GM18861 (cell line): ENCODE measurements around the gene TNFRSF19.

Experiments
- ATAC-seq: cut with Tn5 transposase; IDR thresholded peaks from one replicate; pipeline ENCODE4 v1.9.1; 2021; ENCODE audit not compliant: unreplicated experiment

Gene TNFRSF19

GRCh38 chr13:23600534-23600933, 30.3 kb downstream of the TNFRSF19 start:
- no peak for ATAC-seq

GRCh38 chr13:23605831-23606230, 35.6 kb downstream of the TNFRSF19 start:
- ATAC-seq: no peak

GRCh38 chr13:23608138-23608537, 37.9 kb downstream of the TNFRSF19 start:
- no peak for ATAC-seq

- ATAC-seq: no peak
Observed at GRCh38 chr13:23608701-23609413, 38.6 kb downstream of the TNFRSF19 start.

GRCh38 chr13:23609414-23609760, 39.2 kb downstream of the TNFRSF19 start:
- ATAC-seq: no peak

- ATAC-seq: no peak
Observed at GRCh38 chr13:23609874-23610576, 39.8 kb downstream of the TNFRSF19 start.

GRCh38 chr13:23610966-23611491, 40.8 kb downstream of the TNFRSF19 start:
- ATAC-seq: no peak

GRCh38 chr13:23612182-23612581, 42.0 kb downstream of the TNFRSF19 start:
- ATAC-seq: no peak

GRCh38 chr13:23612731-23613130, 42.5 kb downstream of the TNFRSF19 start:
- ATAC-seq: no peak

- no peak for ATAC-seq
Observed at GRCh38 chr13:23613596-23613995, 43.4 kb downstream of the TNFRSF19 start.

- ATAC-seq: no peak
Observed at GRCh38 chr13:23615395-23616081, 45.3 kb downstream of the TNFRSF19 start.

- ATAC-seq: no peak
Observed at GRCh38 chr13:23616228-23616627, 46.0 kb downstream of the TNFRSF19 start.

GRCh38 chr13:23617551-23618024, 47.4 kb downstream of the TNFRSF19 start:
- no peak for ATAC-seq

GRCh38 chr13:23618341-23618740, 48.1 kb downstream of the TNFRSF19 start:
- ATAC-seq: no peak

- no peak for ATAC-seq
Observed at GRCh38 chr13:23619068-23619855, 49.0 kb downstream of the TNFRSF19 start.

- no peak for ATAC-seq
Observed at GRCh38 chr13:23620211-23620610, 50.0 kb downstream of the TNFRSF19 start.

- no peak for ATAC-seq
Observed at GRCh38 chr13:23620613-23621315, 50.6 kb downstream of the TNFRSF19 start.

GRCh38 chr13:23621316-23621645, 51.1 kb downstream of the TNFRSF19 start:
- ATAC-seq: no peak

GRCh38 chr13:23622985-23623384, 52.8 kb downstream of the TNFRSF19 start:
- ATAC-seq: no peak

GRCh38 chr13:23623394-23623793, 53.2 kb downstream of the TNFRSF19 start:
- no peak for ATAC-seq
